ENCODE measurements around the gene HOXB3.

DNA sequence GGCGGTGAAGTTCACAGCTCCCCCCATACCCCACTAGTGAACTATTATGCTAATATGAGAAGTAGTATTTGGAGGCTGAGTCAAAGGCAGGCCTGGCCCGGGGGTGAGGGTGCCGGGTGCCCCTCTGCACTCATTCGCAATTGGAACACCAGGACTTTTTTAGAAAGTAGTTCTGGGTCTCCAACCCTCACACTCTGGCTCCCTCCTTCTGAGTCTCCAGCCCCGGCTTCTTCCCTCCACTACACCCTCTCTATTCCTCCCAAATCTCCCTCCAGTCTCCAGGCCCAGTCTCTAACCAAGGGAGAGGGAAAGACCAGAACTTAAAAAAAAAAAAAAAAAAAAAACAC is 33.8 kb downstream of the HOXB3 start:
- TF ChIP-seq POLR2AphosphoS5 (IDR thresholded peaks at IDR 0.05; ENCODE audit: borderline replicate concordance, low read depth, low read length) (no peak), EZH2 (IDR thresholded peaks at IDR 0.05) (no peak), FOXP2 (optimal IDR thresholded peaks at IDR 0.05; ENCODE audit: control extremely low read depth, extremely low read length, insufficient read depth) (no peak)

Measured in SK-N-MC (cell line).